Dendritic cell treated with granulocyte-macrophage colony-stimulating factor and Interleukin-4, amounts not matched to agents 40 ng/mL and 50 ng/mL, for 4 days (primary cell): Measurements from ENCODE around the gene ACE.

Experiments
- H3K27ac Mint-ChIP-seq: one replicate; pipeline ENCODE4 v1.8.0; 2022; ENCODE audit warnings: mild to moderate bottlenecking, mixed read lengths
- H3K27me3 Mint-ChIP-seq: one replicate; pipeline ENCODE4 v1.8.0; 2022; ENCODE audit warnings: mild to moderate bottlenecking, mixed read lengths
- H3K36me3 Mint-ChIP-seq: one replicate; pipeline ENCODE4 v1.8.0; 2022; ENCODE audit warnings: low read depth, mixed read lengths
- H3K4me1 Mint-ChIP-seq: one replicate; pipeline ENCODE4 v1.8.0; 2022; ENCODE audit warnings: low read depth, mixed read lengths
- H3K4me3 Mint-ChIP-seq: one replicate; pipeline ENCODE4 v1.8.0; 2022; ENCODE audit warnings: mild to moderate bottlenecking, moderate library complexity, mixed read lengths
- H3K9me3 Mint-ChIP-seq: one replicate; pipeline ENCODE4 v1.8.0; 2022; ENCODE audit warnings: mixed read lengths
- intact Hi-C: fragments of 100-400 bp; cut with micrococcal nuclease; formaldehyde crosslinking; loops from one replicate; pipeline ENCODE4 v1.15.0; 2022

Gene ACE

GRCh38 chr17:63476854-63477479 lies at the start of gene ACE:
ACE (plus strand) TSS chr17:63477061; CDS start chr17:63477095, 34 bp downstream.
- H3K4me1 Mint-ChIP-seq, result peaks cover 66% of the 10 kb centered on the region
- peak within 1 kb of the TSS; percentile 78 for H3K27ac Mint-ChIP-seq
- peaks cover 29% of the 10 kb centered on the region for H3K27me3 Mint-ChIP-seq
- peaks cover 48% of the 10 kb centered on the region for H3K36me3 Mint-ChIP-seq
- H3K4me3 Mint-ChIP-seq, result peak within 1 kb of the TSS; percentile 97
- intact Hi-C loops, result loop anchor here (2.0 to 5.0 kb wide), 2 partner anchors 30 to 135 kb away; partner anchors contain the start of gene CYB561
- H3K9me3 Mint-ChIP-seq, result no peaks in the 10 kb centered on the region

DNA sequence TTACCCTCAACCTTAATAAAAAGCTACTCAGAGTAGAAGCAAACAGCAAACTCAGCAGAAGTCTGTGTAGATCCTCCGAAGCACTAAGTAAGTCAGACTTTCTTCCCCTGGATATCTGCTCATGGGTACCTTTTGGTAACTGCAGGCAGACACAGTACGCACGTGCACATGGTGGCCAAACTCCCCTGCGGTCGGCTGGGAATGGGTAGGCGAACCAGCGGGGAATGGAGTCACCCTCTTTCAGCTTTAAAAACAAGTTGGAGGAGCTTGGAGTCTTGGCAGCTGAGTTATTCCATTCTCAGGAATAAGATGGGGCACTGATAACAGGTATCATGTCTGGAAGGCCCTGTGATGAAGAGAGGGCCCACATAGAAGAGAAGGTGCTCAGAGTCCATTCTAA lies 47.1 kb upstream of the ACE start:
- Mint-ChIP-seq H3K9me3 (no peaks in the 10 kb centered on the region), H3K36me3 (peaks cover 14% of the 10 kb centered on the region), H3K4me3 (no peak overlapping the region), H3K27me3 (peaks cover 6% of the 10 kb centered on the region), H3K4me1 (peaks cover 42% of the 10 kb centered on the region), H3K27ac (no peak overlapping the region)
- intact Hi-C loops, result loop anchor here (5.0 kb wide), 1 partner anchor 268 kb away; no protein-coding TSS in a partner anchor

DNA sequence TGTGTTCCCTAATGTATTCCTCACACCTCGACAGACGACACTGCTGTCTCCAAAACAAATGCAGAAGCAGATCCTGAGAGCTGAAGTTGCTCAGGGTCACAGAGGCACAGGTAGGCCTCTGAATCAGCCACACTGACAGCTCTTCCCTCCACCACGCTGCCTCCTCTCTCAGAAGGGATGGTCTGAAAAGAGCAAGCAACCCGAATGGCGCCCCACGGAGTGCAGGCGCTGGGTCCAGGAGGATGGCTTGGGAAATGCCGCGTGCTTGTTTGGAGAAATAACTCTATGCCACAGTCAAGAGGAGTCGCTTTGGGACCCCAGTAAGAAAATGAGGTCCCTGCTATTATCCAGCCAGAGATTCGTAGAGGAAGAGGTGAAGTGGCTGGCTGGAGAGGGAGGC lies 46.6 kb upstream of the ACE start:
- Mint-ChIP-seq H3K9me3 (no peaks in the 10 kb centered on the region), H3K36me3 (peaks cover 14% of the 10 kb centered on the region), H3K27ac (no peak overlapping the region), H3K4me3 (no peak overlapping the region), H3K4me1 (peaks cover 46% of the 10 kb centered on the region), H3K27me3 (peaks cover 9% of the 10 kb centered on the region)
- intact Hi-C loops, result no loop called here

GRCh38 chr17:63431618-63431938 lies 45.3 kb upstream of the ACE start:
- Mint-ChIP-seq H3K36me3 (peaks cover 24% of the 10 kb centered on the region), H3K9me3 (no peaks in the 10 kb centered on the region), H3K27me3 (peaks cover 4% of the 10 kb centered on the region), H3K27ac (no peak overlapping the region), H3K4me3 (no peak overlapping the region), H3K4me1 (peaks cover 51% of the 10 kb centered on the region)
- intact Hi-C loops, result no loop called here

DNA sequence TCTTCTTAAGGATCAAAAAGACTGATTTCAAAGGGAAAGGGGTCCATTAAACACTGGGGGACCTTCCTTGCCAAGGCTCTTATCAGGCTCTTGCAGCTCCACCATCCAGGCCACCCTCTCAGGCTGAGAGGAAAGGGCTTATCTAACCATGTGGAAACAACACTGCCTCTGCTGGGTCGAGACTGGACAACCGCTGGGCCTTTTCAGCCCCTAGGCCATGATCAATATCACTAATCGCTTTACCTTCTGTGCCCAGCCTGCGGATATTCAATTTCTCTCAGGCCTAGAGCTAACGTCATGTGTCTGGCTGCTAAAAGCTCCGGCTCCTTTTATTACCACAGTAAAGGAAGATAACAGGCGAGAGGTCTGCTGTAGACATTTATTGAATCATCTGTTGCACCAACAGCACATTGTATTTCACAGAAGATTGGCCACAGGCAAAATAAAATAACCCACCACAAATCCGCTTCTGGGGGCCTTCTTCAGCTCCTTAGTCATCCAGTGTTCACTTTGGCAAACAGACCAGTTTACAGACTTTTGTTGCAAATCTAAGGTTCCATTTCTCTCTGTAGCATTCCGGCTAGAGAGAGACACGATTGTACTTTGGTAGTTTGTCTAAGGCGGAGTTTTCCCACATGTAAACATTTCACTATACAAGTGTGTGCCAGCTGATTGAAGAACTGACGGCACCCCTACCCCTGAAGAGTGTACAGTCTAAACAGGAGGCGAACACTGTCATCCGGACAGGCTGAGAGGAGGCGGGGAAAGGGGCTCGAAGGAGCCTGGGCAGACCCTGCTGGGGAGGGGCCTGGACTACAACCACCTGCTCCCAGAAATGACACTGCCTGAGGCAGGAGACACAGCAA lies 44.7 kb upstream of the ACE start:
- H3K9me3 Mint-ChIP-seq, result no peaks in the 10 kb centered on the region
- H3K27ac Mint-ChIP-seq, result no peak overlapping the region
- no peak overlapping the region for H3K4me3 Mint-ChIP-seq
- H3K27me3 Mint-ChIP-seq, result peaks cover 3% of the 10 kb centered on the region
- peaks cover 52% of the 10 kb centered on the region for H3K4me1 Mint-ChIP-seq
- intact Hi-C loops, result no loop called here
- peaks cover 26% of the 10 kb centered on the region for H3K36me3 Mint-ChIP-seq

GRCh38 chr17:63433746-63434591 lies 42.9 kb upstream of the ACE start:
- peaks cover 3% of the 10 kb centered on the region for H3K27me3 Mint-ChIP-seq
- H3K36me3 Mint-ChIP-seq, result peaks cover 26% of the 10 kb centered on the region
- peaks cover 59% of the 10 kb centered on the region for H3K4me1 Mint-ChIP-seq
- H3K9me3 Mint-ChIP-seq, result no peaks in the 10 kb centered on the region
- peak overlapping the region; percentile 88 for H3K27ac Mint-ChIP-seq
- intact Hi-C loops, result no loop called here
- H3K4me3 Mint-ChIP-seq, result peak overlapping the region; percentile 62

- intact Hi-C loops, result loop anchor here (5.0 kb wide), 1 partner anchor 407 kb away; the partner anchor contains the start of gene SMARCD2
- peak overlapping the region; percentile 88 for H3K27ac Mint-ChIP-seq
- peaks cover 26% of the 10 kb centered on the region for H3K36me3 Mint-ChIP-seq
Measured at GRCh38 chr17:63434951-63435571, 41.8 kb upstream of the ACE start.

GRCh38 chr17:63435681-63436522 lies 41.0 kb upstream of the ACE start:
- no peaks in the 10 kb centered on the region for H3K9me3 Mint-ChIP-seq
- H3K4me1 Mint-ChIP-seq, result peaks cover 78% of the 10 kb centered on the region
- peaks cover 3% of the 10 kb centered on the region for H3K27me3 Mint-ChIP-seq
- intact Hi-C loops, result loop anchor here (5.0 kb wide), 1 partner anchor 406 kb away; the partner anchor contains the start of gene SMARCD2
- peak overlapping the region; percentile 88 for H3K27ac Mint-ChIP-seq
- no peak overlapping the region for H3K4me3 Mint-ChIP-seq
- peaks cover 26% of the 10 kb centered on the region for H3K36me3 Mint-ChIP-seq

More at GRCh38 chr17:63434951-63435571, 41.8 kb upstream of the ACE start:
- Mint-ChIP-seq H3K4me1 (peaks cover 70% of the 10 kb centered on the region), H3K4me3 (peak overlapping the region; percentile 62), H3K27me3 (peaks cover 3% of the 10 kb centered on the region), H3K9me3 (no peaks in the 10 kb centered on the region)

GRCh38 chr17:63436523-63437110 lies 40.2 kb upstream of the ACE start:
- no peak overlapping the region for H3K27ac Mint-ChIP-seq
- peaks cover 26% of the 10 kb centered on the region for H3K36me3 Mint-ChIP-seq
- peaks cover 3% of the 10 kb centered on the region for H3K27me3 Mint-ChIP-seq
- no peak overlapping the region for H3K4me3 Mint-ChIP-seq
- H3K9me3 Mint-ChIP-seq, result no peaks in the 10 kb centered on the region
- peaks cover 82% of the 10 kb centered on the region for H3K4me1 Mint-ChIP-seq
- intact Hi-C loops, result loop anchor here (5.0 kb wide), 1 partner anchor 406 kb away; the partner anchor contains the start of gene SMARCD2

GRCh38 chr17:63437287-63438091 lies 39.4 kb upstream of the ACE start:
- intact Hi-C loops, result loop anchor here (5.0 kb wide), 1 partner anchor 405 kb away; the partner anchor contains the start of gene SMARCD2
- H3K27me3 Mint-ChIP-seq, result peaks cover 3% of the 10 kb centered on the region
- peaks cover 91% of the 10 kb centered on the region for H3K4me1 Mint-ChIP-seq
- peaks cover 24% of the 10 kb centered on the region for H3K36me3 Mint-ChIP-seq
- no peaks in the 10 kb centered on the region for H3K9me3 Mint-ChIP-seq
- peak overlapping the region; percentile 83 for H3K27ac Mint-ChIP-seq
- no peak overlapping the region for H3K4me3 Mint-ChIP-seq

DNA sequence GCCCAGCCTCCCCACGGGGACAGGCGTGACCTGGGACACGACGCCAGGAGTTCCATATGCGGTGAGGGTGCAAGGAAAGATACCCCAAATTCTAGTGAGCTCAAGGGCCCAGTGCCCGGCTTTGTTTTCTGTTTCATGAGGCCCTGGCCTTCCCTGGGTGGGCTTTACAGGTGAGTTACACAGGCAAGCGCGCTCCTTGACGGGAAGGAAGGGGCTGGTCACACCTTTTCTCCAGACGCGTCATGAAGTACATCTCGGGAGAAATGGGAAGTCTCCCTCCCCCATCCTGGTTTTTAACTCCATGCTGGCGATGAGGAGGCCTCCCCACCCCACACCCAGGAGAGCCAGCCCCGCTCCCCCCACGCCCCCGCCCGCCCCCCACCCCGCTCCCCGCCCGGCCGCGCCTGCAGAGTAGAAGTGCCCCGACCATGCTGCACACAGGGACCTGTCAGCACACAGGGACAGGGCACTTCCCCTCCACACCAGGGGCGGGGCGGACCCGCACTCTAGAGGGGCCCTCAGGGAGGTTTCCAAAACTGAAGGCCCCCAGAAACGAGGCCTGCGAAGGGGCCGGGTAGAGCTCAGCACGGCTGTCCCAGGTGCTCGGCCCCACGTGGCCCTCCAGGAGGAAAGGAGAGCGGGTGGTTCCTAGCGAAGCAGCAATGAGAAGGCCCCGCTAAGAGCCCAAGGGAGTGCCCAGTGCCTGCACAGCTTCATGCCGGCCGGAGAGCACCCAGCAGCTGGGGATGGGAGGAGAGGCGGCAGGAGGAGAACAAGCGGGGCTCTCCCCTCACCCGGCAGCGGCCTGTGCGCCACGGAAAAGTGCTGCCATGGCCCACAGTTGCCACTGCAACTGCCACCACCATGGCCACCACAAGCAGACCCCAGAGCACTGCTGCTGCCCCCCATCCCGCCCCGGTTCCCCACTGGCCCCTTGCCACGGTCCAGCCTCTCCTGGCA lies 38.5 kb upstream of the ACE start:
- Mint-ChIP-seq H3K36me3 (peaks cover 18% of the 10 kb centered on the region), H3K27me3 (peaks cover 3% of the 10 kb centered on the region), H3K27ac (peak overlapping the region; percentile 83), H3K4me1 (peaks cover 87% of the 10 kb centered on the region), H3K4me3 (no peak overlapping the region), H3K9me3 (no peaks in the 10 kb centered on the region)
- intact Hi-C loops, result loop anchor here (5.0 kb wide), 1 partner anchor 404 kb away; the partner anchor contains the start of gene SMARCD2
